RPMI7951 (cell line): ENCODE data around the gene COL27A1. TPM values are rescaled to one million over a fixed set of nuclear protein-coding genes. Genes with fewer than 3 reads are reported as not detected.
A peak's percentile ranks its signal among the peaks of the same experiment; 100 is the strongest.

Source experiments
- DNase-seq: peaks from one replicate; pipeline ENCODE4 v3.0.0-alpha.2; 2012; ENCODE audit warnings: low read depth
- total RNA-seq: library from RNA; depleted of rRNA; stranded (reverse); fragments of >200 nt; shearing (Covaris generic); gene quantifications from 2 replicates; pipeline ENCODE4 v1.2.3, GENCODE V29; 2014

The COL27A1 gene
- total RNA-seq, 1 experiment from 2014 or later: 2.8 TPM

DNA sequence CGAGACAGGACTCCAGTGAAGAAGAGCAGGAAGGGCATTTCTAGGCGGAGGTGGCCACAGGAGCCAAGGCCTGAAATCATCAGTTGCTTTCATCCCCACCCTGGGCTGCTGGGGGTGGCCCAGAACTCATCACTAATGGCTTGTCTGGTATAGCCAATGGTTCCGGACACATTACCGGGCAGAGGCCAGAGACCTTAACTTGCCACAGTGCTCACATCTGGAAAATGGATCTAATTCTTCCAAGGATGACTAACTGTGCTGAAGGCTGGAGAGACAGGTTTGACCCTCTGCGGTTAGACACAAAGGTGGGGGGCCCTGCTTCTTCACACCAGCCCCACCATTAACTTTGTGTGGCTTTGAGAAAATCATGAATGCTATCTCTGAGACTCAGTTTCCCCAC is 6.2 kb upstream of the COL27A1 start:
- DNase-seq: no peak

DNA sequence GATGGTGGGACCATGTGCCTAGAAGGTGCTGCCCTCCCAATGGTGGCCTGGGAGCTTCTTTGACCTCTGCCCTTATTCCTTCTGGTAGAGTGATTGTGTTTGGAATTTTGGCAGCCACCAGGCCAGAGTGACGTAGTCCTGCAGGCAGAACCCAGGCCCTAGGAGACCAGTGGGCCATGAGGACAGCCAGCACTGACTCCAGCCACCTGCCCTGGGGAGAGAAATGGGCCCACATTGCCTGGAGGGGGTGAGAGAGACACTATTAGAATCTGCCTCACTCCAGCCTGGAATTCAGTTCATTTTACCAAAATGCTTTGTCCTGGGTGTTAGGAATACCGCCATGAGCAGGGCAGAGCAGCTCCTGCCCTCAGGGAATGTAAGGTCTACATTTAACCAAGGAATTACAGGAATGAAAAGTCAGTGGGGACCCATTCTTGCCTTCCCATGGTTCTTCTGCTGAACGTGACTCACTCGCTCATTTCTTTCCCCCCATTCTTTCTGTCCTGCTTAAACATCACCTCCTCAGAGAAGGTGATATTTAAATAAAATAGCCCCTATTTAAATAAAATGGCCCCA is 5.5 kb upstream of the COL27A1 start:
- peak; percentile 47 for DNase-seq

DNA sequence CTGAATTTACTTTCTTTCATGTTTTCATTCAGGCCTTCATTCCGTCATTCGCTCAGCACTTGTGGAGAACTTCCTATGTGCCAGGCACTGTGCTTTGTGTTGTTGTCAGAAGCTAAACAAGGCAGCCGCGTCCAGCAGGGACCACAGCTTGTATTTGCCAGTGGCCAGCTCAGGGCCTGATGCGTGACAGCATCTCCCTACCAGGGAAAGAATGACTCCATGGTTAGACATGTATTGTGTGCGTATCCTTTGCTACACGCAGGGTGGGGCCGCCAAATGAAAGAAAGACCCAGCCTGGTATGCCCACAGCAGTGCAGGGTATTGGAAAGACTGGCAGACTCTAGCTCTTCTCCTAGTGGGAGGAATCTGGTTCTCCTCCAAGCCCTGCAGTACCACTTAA is 4.7 kb upstream of the COL27A1 start:
- DNase-seq: no peak

DNA sequence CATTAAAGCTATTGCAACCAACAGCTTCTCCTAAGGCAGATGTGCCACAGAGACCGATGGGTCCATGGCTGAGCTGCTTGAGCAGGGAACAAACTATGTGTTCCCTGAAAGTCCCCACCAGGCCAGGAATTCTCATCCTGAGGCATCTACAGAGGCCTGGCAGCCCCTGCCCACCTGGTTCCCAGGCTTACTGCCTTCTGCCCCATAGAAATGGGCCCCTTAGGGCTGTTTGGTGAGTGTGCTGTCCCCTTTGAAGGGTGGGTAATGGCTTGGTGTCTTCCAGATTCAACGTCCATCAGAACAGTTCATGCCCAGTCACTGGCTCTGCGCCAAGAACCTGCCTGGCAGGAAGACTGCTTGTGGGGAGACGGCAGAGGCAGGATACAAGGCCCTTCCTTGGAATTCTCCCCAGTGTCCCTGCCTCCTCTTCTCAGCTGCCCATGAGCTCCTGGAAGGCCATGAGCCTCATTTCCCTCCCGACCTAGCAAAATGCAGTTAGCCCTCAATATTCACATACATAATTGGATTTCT is 3.8 kb upstream of the COL27A1 start:
- no peak for DNase-seq

DNA sequence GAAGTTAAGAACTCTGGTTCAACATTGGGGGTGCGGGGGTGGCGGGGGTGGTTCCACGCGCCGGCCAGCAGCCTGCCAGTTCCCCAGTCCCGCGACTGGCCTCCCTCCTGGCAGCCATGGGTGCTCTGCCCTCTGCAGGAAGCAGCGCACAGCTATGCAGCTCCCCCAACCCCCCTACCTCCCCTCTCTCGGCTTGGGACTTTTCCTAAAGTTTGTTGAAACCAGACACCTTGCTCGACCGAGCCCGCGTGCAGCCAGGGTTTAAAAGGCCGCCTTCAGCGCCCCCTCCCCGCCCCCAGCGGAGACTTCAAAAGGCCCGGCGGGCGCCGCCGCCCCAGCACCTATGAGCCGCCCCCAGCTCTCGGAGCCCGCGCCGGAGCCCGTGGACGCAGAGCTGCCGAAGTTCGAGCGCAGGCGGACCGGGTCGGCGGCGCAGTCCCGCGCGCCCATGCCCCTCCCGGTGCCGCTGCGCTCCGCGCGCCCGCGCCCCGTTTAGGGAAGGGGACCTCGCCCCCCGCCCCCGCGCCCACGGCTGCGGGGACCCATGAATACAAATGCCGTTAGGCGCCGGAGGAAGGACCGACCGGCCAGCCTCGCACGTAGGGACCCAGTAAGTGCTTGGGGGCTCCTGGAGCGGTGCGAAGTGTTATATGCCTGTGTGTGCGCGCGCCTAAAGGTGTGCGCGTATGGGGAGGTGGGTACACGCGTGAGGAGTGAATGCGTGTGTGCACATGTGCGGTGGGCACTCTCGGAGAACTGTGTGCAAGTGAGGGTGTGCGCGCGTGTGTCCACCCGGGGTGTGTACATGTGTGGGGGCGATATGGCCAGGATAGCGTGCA is 1.4 kb upstream of the COL27A1 start:
- DNase-seq: no peak

DNA sequence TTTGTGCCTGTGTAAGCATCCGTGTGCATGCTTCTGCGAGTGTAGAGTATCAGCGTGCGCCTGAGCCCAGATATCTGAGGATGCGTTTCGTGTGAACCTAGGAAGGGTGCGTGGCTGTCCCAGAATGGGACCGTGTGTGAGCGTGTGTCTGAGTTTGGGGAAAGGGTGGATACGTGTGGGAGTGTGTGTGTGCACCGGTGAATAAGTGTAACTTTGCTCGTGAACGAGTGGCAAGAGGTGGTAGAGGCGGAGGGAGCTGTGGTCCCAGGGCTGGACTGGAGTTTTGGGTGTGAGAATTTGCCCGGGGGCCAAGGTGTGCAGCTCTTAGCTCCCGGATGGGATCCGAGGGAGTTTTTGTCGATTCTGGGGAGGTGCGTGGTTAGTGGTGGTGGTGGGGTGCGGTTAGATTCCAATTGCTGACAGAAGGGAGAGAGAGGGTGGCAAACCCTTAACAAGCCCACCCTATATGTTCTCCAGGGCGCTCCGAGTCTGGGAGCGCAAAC is 686 bp upstream of the COL27A1 start:
- DNase-seq: no peak

DNA sequence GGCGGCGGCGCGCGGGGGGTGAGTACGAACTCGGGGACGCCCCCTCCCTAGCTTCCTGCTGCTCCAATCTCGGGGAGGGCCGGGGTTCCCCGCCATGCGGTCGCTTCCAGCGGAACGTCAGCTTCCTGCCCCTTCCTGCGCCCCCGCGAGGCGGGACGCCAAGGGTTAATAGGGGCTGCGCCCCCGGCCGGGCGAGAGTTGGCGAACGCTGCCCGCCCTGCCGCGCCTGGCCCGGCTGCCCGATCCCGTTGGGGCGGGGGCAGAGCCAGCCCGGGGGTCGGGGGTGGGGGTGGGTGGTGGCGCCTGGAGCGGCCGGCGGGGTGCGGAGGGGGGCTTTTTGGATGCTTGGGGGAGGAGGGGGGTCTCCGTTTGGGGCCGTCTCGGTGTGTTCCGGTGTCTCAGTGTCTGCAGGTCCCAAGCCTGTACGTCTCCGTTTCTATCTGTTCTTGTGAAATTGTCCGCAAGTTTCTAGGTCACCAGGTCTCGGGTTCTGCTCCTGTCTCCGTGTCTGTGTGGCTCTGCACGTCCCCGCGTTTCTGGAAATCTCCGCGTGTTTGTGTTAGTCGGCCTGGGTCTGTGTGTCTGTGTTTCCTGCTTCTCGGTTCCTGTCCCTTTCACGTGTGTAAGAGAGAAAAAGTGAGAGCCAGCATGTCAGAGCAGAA is 789 bp downstream of the COL27A1 start:
- no peak for DNase-seq

DNA sequence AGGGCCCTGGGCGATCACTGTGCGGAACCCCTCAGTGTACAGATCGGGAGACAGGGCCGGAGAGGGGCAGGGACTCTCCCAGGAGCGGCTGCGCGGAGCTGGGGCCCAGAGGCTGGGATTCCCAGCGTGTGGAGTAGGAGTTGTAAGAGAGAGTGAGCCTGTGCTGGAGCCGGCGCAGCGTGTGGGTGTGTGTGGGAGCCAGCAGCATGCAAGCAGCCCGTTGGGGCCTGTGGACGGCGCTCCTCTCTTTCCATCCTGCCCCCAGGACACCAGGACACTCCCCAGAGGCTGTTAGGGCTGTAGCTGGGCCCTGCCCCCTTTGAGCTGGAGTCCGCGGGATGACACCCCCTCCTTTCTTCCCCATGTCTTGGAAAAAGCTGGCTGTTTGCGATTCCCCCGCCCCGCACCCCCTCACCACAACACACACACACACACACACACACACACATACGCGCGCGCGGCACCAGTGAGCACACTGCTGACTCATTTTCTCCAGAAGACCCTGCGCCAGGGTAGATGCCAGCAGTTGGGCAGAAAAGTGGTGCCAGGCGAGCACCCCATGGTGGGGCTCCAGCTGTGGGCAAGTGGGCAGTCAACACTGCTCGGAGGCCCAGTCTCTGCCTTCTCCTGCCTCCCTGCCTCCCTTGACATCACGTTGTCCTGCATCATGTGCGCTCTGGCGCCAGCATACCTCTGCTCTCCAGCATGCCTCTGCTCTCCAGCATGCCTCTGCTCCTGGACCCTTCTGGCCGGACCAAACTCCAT is 1.5 kb downstream of the COL27A1 start:
- peak; percentile 86 for DNase-seq

DNA sequence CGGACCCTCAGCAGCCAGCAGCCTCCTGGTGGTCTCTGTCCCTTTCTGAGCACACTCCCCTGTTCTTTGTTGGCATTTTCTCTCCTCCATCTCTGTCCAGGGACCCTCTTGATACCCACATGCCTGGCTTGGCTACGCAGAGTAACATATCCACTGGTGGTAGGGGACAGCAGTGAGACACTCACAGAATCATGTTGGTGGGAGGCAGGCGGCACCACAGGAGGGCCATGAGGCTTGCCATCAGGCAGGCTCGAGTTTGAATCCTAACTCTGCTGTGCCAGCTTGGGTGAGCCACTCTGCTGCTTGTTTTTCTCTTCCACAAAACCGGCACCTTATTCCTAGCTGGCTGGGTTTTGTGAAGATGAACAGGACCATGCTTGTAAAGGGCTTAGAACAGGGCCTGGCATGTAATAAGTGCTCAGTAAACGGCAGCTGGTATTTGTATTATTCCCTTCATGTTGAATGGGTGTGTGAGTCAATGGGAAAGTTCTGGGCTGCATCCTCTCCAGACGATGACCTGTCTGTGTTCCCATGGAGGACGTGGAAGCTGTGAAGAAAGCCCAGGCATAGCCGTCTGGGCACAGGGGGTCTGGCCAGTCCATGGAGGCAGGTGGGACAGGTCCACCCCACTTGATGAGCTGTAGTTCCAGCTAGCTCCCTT is 2.3 kb downstream of the COL27A1 start:
- peak; percentile 41 for DNase-seq

DNA sequence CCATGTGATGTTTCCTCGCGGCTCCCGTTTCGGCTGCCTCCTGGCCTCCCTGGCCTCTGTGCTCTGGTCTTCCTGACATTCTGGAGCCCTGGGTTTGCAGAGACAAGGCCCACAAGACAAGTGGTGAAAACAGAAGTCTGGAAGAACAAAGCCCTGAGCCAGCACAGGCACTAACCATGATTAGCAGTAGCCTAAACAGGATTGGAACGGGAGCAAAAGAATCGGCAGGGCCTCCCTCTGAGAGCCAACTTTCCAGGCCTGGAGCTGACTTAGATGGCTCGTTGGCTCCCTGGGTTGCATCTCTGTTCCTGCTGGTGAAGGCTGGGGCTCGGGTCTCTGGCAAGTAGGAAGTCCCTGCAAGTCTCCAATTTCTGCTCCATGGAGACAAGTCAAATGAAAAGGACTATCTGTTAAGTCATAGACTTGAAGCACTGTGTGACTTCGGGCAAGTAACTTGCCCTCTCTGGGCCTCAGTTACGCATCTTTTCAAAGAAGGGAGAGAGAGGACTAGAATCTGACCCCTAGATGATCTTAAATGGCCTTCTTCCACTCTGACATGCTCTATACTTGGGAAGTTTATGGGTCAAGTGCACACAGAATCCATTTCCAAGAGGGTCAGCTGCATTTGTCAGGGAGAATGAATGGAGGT is 3.3 kb downstream of the COL27A1 start:
- no peak for DNase-seq

DNA sequence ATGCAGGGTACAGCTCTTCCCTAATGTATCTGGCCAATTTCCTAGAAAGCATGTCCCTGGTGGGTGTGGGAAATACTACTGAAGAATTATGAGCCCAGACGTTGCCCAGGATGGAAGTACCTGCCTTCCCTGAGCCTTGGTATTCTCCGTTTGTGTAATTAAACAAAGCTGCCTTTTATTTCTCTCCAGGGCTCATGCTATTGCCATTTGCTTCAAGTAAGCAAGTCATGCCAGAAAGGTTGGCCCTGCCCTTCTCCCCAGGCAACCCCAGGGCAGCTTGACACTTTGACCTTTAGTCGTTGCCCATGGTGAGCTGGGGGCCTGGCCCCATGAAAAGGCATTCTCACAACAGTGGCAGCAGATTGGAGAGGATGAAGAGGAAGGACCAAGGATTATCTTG is 4.4 kb downstream of the COL27A1 start:
- DNase-seq: no peak

DNA sequence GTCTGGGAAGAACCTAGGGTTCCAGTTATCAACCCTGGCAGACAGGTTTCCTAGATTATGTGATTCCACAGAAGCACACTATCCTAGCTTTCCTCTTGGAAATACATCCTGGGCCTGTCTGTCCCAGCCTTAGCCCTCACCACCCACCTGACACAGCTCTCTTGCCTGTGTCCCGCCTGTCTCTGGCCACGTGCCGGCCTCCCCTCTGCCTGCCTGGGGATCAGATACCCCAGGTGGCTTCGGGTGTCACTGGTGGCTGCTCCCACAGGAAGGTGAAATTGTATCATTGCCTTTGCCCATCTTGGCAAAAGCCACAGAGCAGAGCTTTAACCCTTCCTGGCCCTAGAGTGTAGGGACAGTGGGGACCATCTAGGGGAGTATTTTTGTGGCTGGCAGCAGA is 6.2 kb downstream of the COL27A1 start:
- no peak for DNase-seq

DNA sequence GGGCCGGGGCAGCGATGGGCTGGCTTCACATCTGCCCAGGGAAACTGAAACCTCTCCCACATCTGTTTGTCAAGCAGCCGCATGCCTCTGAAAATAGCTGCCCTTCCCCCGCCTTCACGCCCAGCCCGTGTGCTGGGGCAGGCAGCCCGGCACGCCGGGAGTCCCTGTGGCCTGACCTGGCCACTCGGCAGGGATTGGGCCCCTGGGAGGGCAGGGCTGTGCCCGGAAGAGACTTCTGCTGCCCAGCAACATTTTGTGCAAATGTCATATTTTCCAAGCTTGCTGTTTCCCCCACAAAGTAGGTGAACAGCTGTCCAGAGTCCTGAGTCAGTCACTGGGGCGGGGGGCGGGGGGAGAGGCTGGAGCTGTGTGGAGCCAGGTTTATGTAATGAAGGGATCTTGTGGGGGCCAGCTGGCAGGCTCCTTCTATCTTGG is 8.2 kb downstream of the COL27A1 start:
- DNase-seq: peak; percentile 90

DNA sequence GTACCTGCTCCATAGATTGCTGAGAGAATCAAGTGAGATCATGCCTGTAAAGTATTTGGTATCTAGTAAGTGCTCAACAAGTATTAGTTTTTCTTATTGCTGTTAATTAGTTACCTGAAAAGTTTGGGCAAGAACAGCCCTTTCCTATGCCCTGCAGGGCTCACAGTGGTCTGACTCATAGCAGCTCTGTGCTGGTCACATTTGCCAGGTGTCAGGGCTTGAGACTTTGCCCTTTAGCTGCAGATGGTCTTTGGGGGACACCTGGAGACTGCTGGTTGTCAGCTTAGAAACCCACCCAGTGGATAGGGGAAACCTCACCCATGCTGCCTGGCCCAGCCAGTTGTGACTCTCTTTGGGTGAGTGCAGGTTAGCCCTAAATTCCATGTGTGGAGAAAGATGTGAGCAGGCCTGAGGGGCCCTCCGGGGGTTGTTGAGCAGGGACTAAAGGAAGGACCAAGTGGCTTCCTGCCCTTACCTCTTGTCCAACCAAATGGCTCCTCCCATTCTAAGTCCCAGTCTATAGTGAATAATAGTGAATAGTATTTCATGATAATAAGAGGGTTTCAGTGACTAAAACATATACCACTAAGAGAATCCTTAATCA is 9.0 kb downstream of the COL27A1 start:
- no peak for DNase-seq

DNA sequence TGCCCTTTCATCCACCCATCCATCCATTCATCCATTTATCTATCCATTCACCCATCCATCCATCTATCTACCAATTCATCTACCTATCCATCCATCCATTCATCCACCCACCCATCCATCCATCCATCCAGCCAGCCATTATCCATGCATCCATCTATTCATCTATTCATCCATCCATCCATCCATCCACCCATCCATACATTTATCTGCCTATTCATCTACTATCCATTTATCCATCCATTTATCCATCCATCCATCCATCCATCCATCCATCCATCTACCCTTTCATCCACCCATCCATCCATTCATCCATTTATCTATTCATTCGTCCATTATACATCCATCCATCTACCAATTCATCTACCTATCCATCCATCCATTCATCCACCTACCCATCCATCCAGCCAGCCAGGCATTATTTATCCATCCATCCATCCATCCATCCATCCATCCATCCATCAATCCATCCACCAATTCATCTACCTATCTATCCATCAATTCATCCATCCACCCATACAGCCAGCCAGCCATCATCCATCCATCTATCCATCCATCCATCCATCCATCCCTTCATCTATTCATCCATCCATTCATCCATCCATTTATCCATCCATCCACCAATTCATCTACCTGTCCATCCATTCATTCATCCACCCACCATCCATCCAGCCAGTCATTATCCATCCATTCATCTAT is 10.2 kb downstream of the COL27A1 start:
- DNase-seq: no peak

DNA sequence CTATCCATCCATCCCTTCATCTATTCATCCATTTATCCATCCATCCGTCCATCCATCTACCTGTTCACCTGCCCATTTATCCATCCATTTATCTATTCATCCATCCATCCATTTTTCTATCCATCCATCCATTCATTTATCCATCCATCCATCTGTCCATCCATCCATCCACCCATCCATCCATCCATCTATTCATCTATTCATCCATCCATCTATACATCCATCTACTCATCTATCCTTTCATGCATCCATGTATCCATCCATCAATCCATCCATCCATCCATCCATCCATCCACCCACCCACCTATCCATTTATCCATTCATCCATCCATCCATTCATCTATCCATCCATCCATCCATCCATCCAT is 10.8 kb downstream of the COL27A1 start:
- DNase-seq: no peak

DNA sequence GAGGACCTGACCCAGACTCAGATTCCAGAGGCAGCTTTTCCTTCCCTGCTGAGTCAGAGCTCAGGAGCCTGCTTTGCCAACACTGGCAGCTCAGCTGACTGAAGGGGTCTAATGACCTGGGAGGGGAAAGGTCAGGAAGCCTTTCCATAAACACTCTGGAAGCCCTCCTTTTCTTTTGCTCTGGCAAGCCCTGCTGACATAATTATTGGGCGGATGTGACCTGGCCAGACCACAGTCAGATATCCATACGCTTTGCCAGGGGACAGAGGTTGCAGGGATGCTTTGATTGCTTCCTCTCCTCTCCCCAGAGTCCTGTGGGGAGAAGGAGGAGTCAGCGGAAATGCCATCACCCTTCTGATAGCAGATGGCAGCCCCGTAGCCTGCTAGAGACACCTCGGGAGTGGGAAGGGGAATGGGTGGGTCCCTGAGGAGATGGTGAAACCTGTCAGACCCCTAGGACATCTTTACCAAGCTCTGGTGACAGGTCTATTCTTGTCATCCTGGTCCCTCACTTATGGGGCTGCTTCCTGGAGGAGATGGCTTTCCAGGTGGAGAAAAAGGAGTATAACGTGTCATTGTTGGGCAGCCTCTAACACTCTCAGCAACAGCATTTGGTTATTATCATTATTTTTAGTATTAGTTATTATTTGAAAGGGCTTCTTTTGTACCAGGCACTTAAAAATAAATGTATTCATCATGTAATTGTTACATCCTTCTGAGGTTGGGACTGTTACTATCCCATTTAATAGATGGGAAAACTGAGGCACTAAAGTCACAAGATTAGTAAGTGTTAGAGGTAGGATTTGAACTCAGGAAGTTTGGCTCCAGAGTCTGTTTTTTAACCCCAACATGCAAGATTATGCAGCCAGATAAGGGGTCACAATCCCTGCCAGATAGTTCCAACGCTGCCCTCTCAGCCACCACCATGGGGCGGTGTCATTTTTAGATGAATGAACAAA is 11.6 kb downstream of the COL27A1 start:
- no peak for DNase-seq

DNA sequence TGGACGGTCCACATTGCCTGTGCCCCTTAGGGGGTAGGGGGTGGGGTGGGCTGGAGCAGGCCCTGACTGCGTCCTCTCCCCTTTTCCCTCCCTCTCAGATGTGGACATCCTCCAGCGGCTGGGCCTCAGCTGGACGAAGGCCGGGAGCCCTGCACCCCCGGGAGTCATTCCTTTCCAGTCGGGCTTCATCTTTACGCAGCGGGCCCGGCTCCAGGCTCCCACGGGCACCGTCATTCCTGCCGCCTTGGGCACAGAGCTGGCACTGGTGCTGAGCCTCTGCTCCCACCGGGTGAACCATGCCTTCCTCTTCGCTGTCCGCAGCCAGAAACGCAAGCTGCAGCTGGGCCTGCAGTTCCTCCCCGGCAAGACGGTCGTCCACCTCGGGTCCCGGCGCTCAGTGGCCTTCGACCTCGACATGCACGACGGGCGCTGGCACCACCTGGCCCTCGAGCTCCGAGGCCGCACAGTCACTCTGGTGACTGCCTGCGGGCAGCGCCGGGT is 12.3 kb downstream of the COL27A1 start:
- DNase-seq: no peak
